H54 (cell line): ENCODE measurements around the gene MAP4.

Experiments used
- DNase-seq: peaks from one replicate; pipeline ENCODE4 v3.0.0; 2011; ENCODE audit warnings: low spot score, mixed read lengths; ENCODE audit not compliant: insufficient read length
- FAIRE-seq: peaks from 3 replicates; lab custom pipeline; 2011; peaks lifted over from hg19 to GRCh38; lab: Jason Lieb, UNC
- POLR2A ChIP-seq: IDR thresholded peaks from 2 replicates; pipeline ENCODE4 v1.6.1; 2011; ENCODE audit warnings: low read depth, mild to moderate bottlenecking, low read length

Gene MAP4

GRCh38 chr3:47817609-47818008, 198.6 kb downstream of the MAP4 start:
- FAIRE-seq (no peak), DNase-seq (no peak)
- TF ChIP-seq POLR2A = no peak

- FAIRE-seq = no peak
- TF ChIP-seq POLR2A = no peak
- no peak for DNase-seq
Observed at GRCh38 chr3:47813551-47814177, 202.6 kb downstream of the MAP4 start.

- FAIRE-seq (no peak), DNase-seq (no peak)
- no peak for TF ChIP-seq POLR2A
Observed at GRCh38 chr3:47804577-47804976, 211.6 kb downstream of the MAP4 start.

GRCh38 chr3:47803480-47804025, 212.7 kb downstream of the MAP4 start:
- TF ChIP-seq POLR2A = peak; percentile 37; the same call in 1 of the 2 replicates
- DNase-seq (no peak), FAIRE-seq (no peak)

- FAIRE-seq (no peak), DNase-seq (peak; percentile 90)
- TF ChIP-seq POLR2A = peak; percentile 59
Observed at GRCh38 chr3:47802734-47803479, 213.3 kb downstream of the MAP4 start, which contains the start of gene DHX30. Gene DHX30, plus strand, starts transcription at chr3:47803138. Its CDS starts 7,546 bp downstream, at chr3:47810684.
